GM23338 (cell line): ENCODE results near the gene CNBD2. TPM values are rescaled to one million over a fixed set of nuclear protein-coding genes. Genes with fewer than 3 reads are reported as not detected.

Source experiments
- ATAC-seq: fragments of 200-7000 bp; cut with Tn5 transposase; 3 replicates; pipeline ENCODE4 v1.9.1; 2020
- DNase-seq: peaks from one replicate; pipeline ENCODE4 v3.0.0-alpha.2; 2015; ENCODE audit warnings: low spot score
- H2AFZ ChIP-seq: fragments of 200-600 bp; sonication (generic); 2 replicates; pipeline ENCODE4 v1.8.0; 2016; ENCODE audit warnings: antibody characterized with exemption, mild to moderate bottlenecking, moderate library complexity
- H3F3A ChIP-seq: fragments of 200-600 bp; sonication (generic); replicated peaks from 2 replicates; pipeline ENCODE4 v1.8.0; 2017; ENCODE audit warnings: antibody characterized with exemption, mixed run types, low read depth
- H3K27ac ChIP-seq: fragments of 200-600 bp; sonication (generic); 2 replicates; pipeline ENCODE4 v1.6.1; 2016; ENCODE audit warnings: low read depth
- H3K27me3 ChIP-seq: fragments of 200-600 bp; sonication (generic); 2 replicates; pipeline ENCODE4 v1.8.0; 2016; ENCODE audit warnings: mild to moderate bottlenecking, mixed run types, moderate library complexity; ENCODE audit not compliant: insufficient read depth
- H3K36me3 ChIP-seq: fragments of 200-600 bp; sonication (generic); 2 replicates; pipeline ENCODE4 v1.8.0; 2016; ENCODE audit warnings: mild to moderate bottlenecking; ENCODE audit not compliant: insufficient read depth
- H3K4me1 ChIP-seq: fragments of 200-600 bp; sonication (generic); 2 replicates; pipeline ENCODE4 v1.8.0; 2016; ENCODE audit warnings: mild to moderate bottlenecking, moderate library complexity; ENCODE audit not compliant: insufficient read depth
- H3K4me2 ChIP-seq: fragments of 200-600 bp; sonication (generic); 2 replicates; pipeline ENCODE4 v1.7.1; 2017; ENCODE audit warnings: mixed run types
- H3K4me3 ChIP-seq: fragments of 200-600 bp; sonication (generic); 2 replicates; pipeline ENCODE4 v1.6.1; 2016; ENCODE audit warnings: mixed run types
- H3K79me2 ChIP-seq: fragments of 200-600 bp; sonication (generic); replicated peaks from 2 replicates; pipeline ENCODE4 v1.8.0; 2017; ENCODE audit warnings: mild to moderate bottlenecking; ENCODE audit not compliant: insufficient read depth
- H3K9me2 ChIP-seq: fragments of 200-600 bp; sonication (generic); 2 replicates; pipeline ENCODE4 v1.8.0; 2017; ENCODE audit not compliant: insufficient read depth
- H4K20me1 ChIP-seq: fragments of 200-600 bp; sonication (generic); replicated peaks from 2 replicates; pipeline ENCODE4 v1.8.0; 2017; ENCODE audit warnings: mild to moderate bottlenecking; ENCODE audit not compliant: insufficient read depth
- H3K27ac Mint-ChIP-seq: 2 replicates; pipeline ENCODE4 v1.8.0; 2020; ENCODE audit warnings: inconsistent platforms, mild to moderate bottlenecking, moderate library complexity, mixed read lengths
- H3K27me3 Mint-ChIP-seq: 3 replicates; pipeline ENCODE4 v1.8.0; 2022; ENCODE audit warnings: low read depth, mild to moderate bottlenecking, moderate library complexity, mixed read lengths, inconsistent platforms; ENCODE audit not compliant: insufficient read depth, poor library complexity
- H3K36me3 Mint-ChIP-seq: 3 replicates; pipeline ENCODE4 v1.8.0; 2021; ENCODE audit warnings: low read depth, mild to moderate bottlenecking, inconsistent platforms, moderate library complexity, mixed read lengths
- H3K4me1 Mint-ChIP-seq: 3 replicates; pipeline ENCODE4 v1.8.0; 2020; ENCODE audit warnings: mild to moderate bottlenecking, inconsistent platforms, mixed read lengths
- H3K4me3 Mint-ChIP-seq: 3 replicates; pipeline ENCODE4 v1.8.0; 2021; ENCODE audit warnings: moderate library complexity, mild to moderate bottlenecking, inconsistent platforms, mixed read lengths
- H3K9me3 Mint-ChIP-seq: 3 replicates; pipeline ENCODE4 v1.8.0; 2020; ENCODE audit warnings: moderate library complexity, mild to moderate bottlenecking, inconsistent platforms, mixed read lengths
- CREB1 ChIP-seq: fragments of 250-450 bp; sonication (Bioruptor Pico); IDR thresholded peaks from 2 replicates; pipeline ENCODE4 v1.5.0; 2020; ENCODE audit warnings: low read depth, mild to moderate bottlenecking, moderate library complexity
- EZH2 ChIP-seq: fragments of 200-600 bp; sonication (generic); IDR thresholded peaks from one replicate; pipeline ENCODE4 v1.8.0; 2017; ENCODE audit warnings: antibody characterized with exemption, mild to moderate bottlenecking, low read depth; ENCODE audit not compliant: unreplicated experiment
- EZH2phosphoT487 ChIP-seq: fragments of 200-600 bp; sonication (generic); IDR thresholded peaks from one replicate; pipeline ENCODE4 v1.8.1; 2018; ENCODE audit warnings: antibody characterized with exemption; ENCODE audit not compliant: unreplicated experiment
- NANOG ChIP-seq: IDR thresholded peaks from 2 replicates; pipeline ENCODE4 v1.6.1; 2016; ENCODE audit warnings: antibody characterized with exemption, borderline replicate concordance
- POLR2AphosphoS5 ChIP-seq: IDR thresholded peaks from 2 replicates; pipeline ENCODE4 v1.6.1; 2016; ENCODE audit warnings: antibody characterized with exemption, low read depth
- ZNF114 ChIP-seq: fragments of 250-450 bp; sonication (Bioruptor Pico); IDR thresholded peaks from 2 replicates; pipeline ENCODE4 v1.5.0; 2020; ENCODE audit warnings: mild to moderate bottlenecking, moderate library complexity
- ZNF331 ChIP-seq: fragments of 250-450 bp; sonication (Bioruptor Pico); IDR thresholded peaks from 2 replicates; pipeline ENCODE4 v1.5.0; 2020; ENCODE audit warnings: low read depth, mild to moderate bottlenecking, moderate library complexity
- ZNF462 ChIP-seq: fragments of 250-450 bp; sonication (Bioruptor Pico); IDR thresholded peaks from 2 replicates; pipeline ENCODE4 v1.5.0; 2020; ENCODE audit warnings: mild to moderate bottlenecking, moderate library complexity
- polyA plus RNA-seq: library from polyadenylated mRNA; unstranded; fragments of >200 nt; fragmentation: Nextera tagmentation; extraction: Ambion mirVana; gene quantifications from 2 replicates; pipeline ENCODE4 v1.2.1, GENCODE V29; 2016
- total RNA-seq: library from RNA; depleted of rRNA; stranded (reverse); fragments of >200 nt; shearing (Covaris generic); gene quantifications from 2 replicates; pipeline ENCODE4 v1.2.3, GENCODE V29; 2014
- TF ChIP-seq, protein P1 (sequence below): IDR thresholded peaks from one replicate; pipeline ENCODE4 v1.6.1; 2018; ENCODE audit warnings: antibody characterized with exemption; ENCODE audit not compliant: unreplicated experiment

CNBD2 gene
- total and polyA plus RNA-seq, 2 experiments from 2014 or later: 2.7 TPM; not detected in 1

DNA sequence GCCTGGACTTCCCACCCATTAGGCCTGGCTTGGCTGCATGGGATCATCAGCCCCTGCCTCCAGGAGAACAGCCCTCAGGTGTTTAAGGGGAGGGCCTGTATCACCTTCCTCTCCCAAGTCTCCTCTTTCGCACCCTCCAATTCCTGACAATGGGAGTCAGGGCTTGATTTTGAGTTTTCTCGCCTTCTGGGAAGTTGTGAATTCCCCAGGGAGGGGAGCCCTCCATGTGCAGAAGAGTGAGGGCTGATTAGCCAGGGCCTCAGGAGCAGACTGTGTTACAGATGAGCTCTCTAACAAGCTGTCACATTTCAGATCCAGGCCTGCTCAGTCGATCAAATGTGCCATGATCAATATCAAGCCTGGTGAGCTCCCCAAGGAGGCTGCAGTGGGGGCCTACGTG lies 42.4 kb downstream of the CNBD2 start (continued):
- TF ChIP-seq, protein P1, sequence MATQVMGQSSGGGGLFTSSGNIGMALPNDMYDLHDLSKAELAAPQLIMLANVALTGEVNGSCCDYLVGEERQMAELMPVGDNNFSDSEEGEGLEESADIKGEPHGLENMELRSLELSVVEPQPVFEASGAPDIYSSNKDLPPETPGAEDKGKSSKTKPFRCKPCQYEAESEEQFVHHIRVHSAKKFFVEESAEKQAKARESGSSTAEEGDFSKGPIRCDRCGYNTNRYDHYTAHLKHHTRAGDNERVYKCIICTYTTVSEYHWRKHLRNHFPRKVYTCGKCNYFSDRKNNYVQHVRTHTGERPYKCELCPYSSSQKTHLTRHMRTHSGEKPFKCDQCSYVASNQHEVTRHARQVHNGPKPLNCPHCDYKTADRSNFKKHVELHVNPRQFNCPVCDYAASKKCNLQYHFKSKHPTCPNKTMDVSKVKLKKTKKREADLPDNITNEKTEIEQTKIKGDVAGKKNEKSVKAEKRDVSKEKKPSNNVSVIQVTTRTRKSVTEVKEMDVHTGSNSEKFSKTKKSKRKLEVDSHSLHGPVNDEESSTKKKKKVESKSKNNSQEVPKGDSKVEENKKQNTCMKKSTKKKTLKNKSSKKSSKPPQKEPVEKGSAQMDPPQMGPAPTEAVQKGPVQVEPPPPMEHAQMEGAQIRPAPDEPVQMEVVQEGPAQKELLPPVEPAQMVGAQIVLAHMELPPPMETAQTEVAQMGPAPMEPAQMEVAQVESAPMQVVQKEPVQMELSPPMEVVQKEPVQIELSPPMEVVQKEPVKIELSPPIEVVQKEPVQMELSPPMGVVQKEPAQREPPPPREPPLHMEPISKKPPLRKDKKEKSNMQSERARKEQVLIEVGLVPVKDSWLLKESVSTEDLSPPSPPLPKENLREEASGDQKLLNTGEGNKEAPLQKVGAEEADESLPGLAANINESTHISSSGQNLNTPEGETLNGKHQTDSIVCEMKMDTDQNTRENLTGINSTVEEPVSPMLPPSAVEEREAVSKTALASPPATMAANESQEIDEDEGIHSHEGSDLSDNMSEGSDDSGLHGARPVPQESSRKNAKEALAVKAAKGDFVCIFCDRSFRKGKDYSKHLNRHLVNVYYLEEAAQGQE: no peak

GRCh38 chr20:36015806-36016403 lies 47.5 kb downstream of the CNBD2 start:
- Histone ChIP-seq H3K9me2 (no peaks in the 10 kb centered on the region), H3K36me3 (no peaks in the 10 kb centered on the region), H3K4me2 (no peak overlapping the region), H3K27me3 (no peaks in the 10 kb centered on the region), H3K4me1 (peaks cover 15% of the 10 kb centered on the region), H3K27ac (no peak overlapping the region), H3F3A (no peaks in the 10 kb centered on the region), H4K20me1 (no peaks in the 10 kb centered on the region), H3K79me2 (no peaks in the 10 kb centered on the region), H3K4me3 (no peak overlapping the region), H2AFZ (no peak overlapping the region)
- Mint-ChIP-seq H3K27me3 (peaks cover 5% of the 10 kb centered on the region), H3K9me3 (no peaks in the 10 kb centered on the region), H3K36me3 (no peaks in the 10 kb centered on the region), H3K27ac (no peak overlapping the region), H3K4me3 (no peak overlapping the region), H3K4me1 (peaks cover 12% of the 10 kb centered on the region; the same call in 2 of the 3 replicates)
- DNase-seq (no peak), ATAC-seq (no peak)
- TF ChIP-seq ZNF114 (CRISPR knock-in tag): no peak
- no peak for TF ChIP-seq EZH2
- no peak for TF ChIP-seq NANOG
- no peak for TF ChIP-seq EZH2phosphoT487
- no peak for TF ChIP-seq ZNF331
- no peak for TF ChIP-seq CREB1 (CRISPR knock-in tag)
- no peak for TF ChIP-seq POLR2AphosphoS5
- TF ChIP-seq ZNF462 (CRISPR knock-in tag): no peak
